Activated CD4-positive, CD25-positive, alpha-beta regulatory T cell treated with anti-CD3 and anti-CD28 coated beads, Interleukin-2, amount 50 U/mL, for 72 hours (primary cell): ENCODE measurements around the gene DHRS13.

Experiments used
- DNase-seq: peaks from one replicate; pipeline ENCODE4 v3.0.0; 2021

DHRS13 gene

GRCh38 chr17:28856028-28856574, 46.8 kb downstream of the DHRS13 start:
- no peak for DNase-seq

- DNase-seq = no peak
Observed at GRCh38 chr17:28855336-28855679, 47.6 kb downstream of the DHRS13 start.

GRCh38 chr17:28854457-28855335, 48.2 kb downstream of the DHRS13 start, which contains the start of gene ERAL1:
TSS of gene ERAL1 (plus strand) at chr17:28855016. CDS start at chr17:28855035, 19 bp downstream.
- DNase-seq = peak; percentile 79

GRCh38 chr17:28853295-28853694, 49.6 kb downstream of the DHRS13 start:
- DNase-seq = no peak

- DNase-seq = no peak
Observed at GRCh38 chr17:28849281-28849680, 53.6 kb downstream of the DHRS13 start.

GRCh38 chr17:28848667-28849066, 54.2 kb downstream of the DHRS13 start:
- peak; percentile 77 for DNase-seq
